GM12801 (cell line): ENCODE measurements around the gene AFAP1L1.

ENCODE experiments used
- CTCF ChIP-seq: IDR thresholded peaks from one replicate; pipeline ENCODE4 v1.5.1; 2011; ENCODE audit warnings: control low read depth; ENCODE audit not compliant: insufficient read length; ENCODE audit errors: extremely low read depth

AFAP1L1 gene

GRCh38 chr5:149288436-149288835 lies 16.8 kb downstream of the AFAP1L1 start:
- no peak for TF ChIP-seq CTCF

DNA sequence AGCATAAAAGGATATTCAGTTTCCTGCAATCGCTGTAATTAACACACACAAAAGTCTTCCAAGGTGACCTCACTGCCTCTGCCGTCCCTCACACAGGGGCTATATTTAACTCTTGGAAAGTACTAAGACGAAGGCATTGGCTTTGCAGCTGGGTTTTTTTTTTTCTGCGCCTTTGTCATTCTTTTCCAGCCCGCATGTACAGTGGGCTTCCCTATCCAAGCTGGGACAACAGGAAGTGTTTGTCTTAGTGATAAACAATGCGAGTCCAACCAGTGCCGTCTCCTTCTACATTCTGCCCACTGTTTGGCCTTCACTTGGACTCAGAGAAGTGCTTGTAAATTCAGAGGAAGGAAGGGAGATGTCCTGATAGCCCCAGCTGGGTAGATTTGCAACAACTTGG lies 17.6 kb downstream of the AFAP1L1 start:
- no peak for TF ChIP-seq CTCF

GRCh38 chr5:149294872-149295829 lies 23.5 kb downstream of the AFAP1L1 start:
- TF ChIP-seq CTCF, result no peak

- TF ChIP-seq CTCF, result no peak
These were observed 25.8 kb downstream of the AFAP1L1 start for GRCh38 chr5:149297340-149298025.

- TF ChIP-seq CTCF, result no peak
These were observed 26.5 kb downstream of the AFAP1L1 start for GRCh38 chr5:149298163-149298562.

DNA sequence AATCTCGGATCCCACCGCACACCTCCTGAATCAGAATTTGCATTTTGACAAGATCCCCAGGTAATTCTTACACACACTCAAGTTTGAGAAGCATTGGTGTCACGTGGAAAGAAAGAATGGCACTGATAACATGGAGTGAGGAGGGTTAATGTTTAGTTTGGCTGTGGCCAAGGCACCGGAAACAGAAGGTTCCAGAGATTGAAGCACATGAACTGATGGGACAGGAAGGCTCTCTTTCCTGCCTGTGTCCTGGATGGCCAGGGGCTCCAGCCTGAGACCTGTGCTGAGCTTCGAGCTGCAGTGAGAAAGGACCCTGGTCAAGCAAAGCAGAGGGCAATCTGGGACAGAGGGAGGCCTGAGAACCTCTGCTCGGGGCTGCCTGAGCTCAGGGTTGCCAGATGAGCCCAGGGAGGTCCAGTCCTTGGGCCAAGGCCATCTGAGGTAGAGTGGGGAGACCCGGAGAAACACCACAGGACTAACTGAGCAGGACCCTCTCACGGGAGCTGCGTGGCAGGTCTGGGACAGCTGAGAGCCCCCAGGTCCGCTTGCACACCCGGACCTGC lies 27.3 kb downstream of the AFAP1L1 start:
- no peak for TF ChIP-seq CTCF

GRCh38 chr5:149299451-149300054 lies 27.9 kb downstream of the AFAP1L1 start:
- TF ChIP-seq CTCF, result no peak
